SK-N-SH treated with all-trans-retinoic acid at 6 μM for 48 hours (cell line): ENCODE measurements around the gene CHAF1A.

Experiments used
- ESRRG ChIP-seq: fragments of 250-450 bp; sonication (Bioruptor Pico); IDR thresholded peaks from 2 replicates; pipeline ENCODE4 v1.6.1; 2021; ENCODE audit warnings: mild to moderate bottlenecking
- TOX ChIP-seq: fragments of 250-450 bp; sonication (Bioruptor Pico); IDR thresholded peaks from 2 replicates; pipeline ENCODE4 v1.8.0; 2021; ENCODE audit warnings: mild to moderate bottlenecking, moderate library complexity, borderline replicate concordance
- ZFP30 ChIP-seq: fragments of 450-650 bp; formaldehyde crosslinking; IDR thresholded peaks from 2 replicates; pipeline ENCODE4 v1.5.0; 2022; ENCODE audit warnings: mild to moderate bottlenecking, moderate library complexity
- ZNF70 ChIP-seq: fragments of 450-650 bp; formaldehyde crosslinking; IDR thresholded peaks from 2 replicates; pipeline ENCODE4 v1.5.0; 2020; ENCODE audit warnings: mild to moderate bottlenecking, moderate library complexity
- ZNF8 ChIP-seq: fragments of 450-650 bp; formaldehyde crosslinking; IDR thresholded peaks from 2 replicates; pipeline ENCODE4 v1.5.0; 2020; ENCODE audit warnings: mild to moderate bottlenecking, moderate library complexity
- TF ChIP-seq, protein P1 (sequence below): fragments of 250-450 bp; sonication (Bioruptor Pico); IDR thresholded peaks from 2 replicates; pipeline ENCODE4 v1.5.1; 2020; ENCODE audit warnings: low read depth, mild to moderate bottlenecking, moderate library complexity
- TF ChIP-seq, protein P2 (sequence below): fragments of 250-450 bp; sonication (Bioruptor Pico); IDR thresholded peaks from 2 replicates; pipeline ENCODE4 v1.5.0; 2020; ENCODE audit warnings: mild to moderate bottlenecking, moderate library complexity

DNA sequence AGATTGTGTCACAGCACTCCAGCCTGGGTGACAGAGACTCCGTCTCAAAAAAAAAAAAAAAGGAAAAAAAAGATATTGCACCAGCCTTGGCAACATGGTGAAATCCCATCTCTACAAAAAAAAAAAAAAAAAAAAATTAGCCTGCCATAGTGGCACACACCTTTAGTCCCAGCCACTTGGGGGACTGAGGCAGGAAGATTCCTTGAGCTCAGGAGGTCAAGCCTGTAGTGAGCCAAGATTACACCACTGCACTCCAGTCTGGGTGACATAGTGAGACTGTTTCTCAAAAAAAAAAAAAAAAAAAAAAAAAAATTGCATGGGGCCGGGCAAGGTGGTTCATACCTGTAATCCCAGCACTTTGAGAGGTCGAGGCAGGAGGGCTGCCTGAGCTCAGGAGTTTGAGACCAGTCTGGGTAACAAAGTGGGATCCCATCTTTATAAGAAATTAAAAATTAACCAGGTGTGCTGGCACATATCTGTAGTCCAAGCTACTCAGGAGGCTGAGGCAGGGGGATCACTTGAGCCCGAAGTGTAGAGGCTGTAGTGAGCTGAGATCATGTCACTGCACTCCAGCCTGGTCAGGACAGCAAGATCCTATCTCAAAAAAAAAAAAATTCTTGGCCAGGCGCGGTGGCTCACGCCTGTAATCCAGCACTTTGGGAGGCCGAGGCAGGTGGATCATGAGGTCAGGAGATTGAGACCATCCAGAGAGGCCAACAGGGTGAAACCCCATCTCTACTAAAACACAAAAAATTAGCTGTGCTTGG is 62.6 kb downstream of the CHAF1A start:
- TF ChIP-seq ZNF70 (CRISPR knock-in tag) (no peak), ESRRG (CRISPR knock-in tag) (no peak), TOX (CRISPR knock-in tag) (no peak), ZFP30 (CRISPR knock-in tag) (no peak), ZNF8 (CRISPR knock-in tag) (no peak)
- TF ChIP-seq, protein P1, sequence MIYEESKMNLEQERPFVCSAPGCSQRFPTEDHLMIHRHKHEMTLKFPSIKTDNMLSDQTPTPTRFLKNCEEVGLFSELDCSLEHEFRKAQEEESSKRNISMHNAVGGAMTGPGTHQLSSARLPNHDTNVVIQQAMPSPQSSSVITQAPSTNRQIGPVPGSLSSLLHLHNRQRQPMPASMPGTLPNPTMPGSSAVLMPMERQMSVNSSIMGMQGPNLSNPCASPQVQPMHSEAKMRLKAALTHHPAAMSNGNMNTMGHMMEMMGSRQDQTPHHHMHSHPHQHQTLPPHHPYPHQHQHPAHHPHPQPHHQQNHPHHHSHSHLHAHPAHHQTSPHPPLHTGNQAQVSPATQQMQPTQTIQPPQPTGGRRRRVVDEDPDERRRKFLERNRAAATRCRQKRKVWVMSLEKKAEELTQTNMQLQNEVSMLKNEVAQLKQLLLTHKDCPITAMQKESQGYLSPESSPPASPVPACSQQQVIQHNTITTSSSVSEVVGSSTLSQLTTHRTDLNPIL (CRISPR knock-in tag) = no peak
- TF ChIP-seq, protein P2, sequence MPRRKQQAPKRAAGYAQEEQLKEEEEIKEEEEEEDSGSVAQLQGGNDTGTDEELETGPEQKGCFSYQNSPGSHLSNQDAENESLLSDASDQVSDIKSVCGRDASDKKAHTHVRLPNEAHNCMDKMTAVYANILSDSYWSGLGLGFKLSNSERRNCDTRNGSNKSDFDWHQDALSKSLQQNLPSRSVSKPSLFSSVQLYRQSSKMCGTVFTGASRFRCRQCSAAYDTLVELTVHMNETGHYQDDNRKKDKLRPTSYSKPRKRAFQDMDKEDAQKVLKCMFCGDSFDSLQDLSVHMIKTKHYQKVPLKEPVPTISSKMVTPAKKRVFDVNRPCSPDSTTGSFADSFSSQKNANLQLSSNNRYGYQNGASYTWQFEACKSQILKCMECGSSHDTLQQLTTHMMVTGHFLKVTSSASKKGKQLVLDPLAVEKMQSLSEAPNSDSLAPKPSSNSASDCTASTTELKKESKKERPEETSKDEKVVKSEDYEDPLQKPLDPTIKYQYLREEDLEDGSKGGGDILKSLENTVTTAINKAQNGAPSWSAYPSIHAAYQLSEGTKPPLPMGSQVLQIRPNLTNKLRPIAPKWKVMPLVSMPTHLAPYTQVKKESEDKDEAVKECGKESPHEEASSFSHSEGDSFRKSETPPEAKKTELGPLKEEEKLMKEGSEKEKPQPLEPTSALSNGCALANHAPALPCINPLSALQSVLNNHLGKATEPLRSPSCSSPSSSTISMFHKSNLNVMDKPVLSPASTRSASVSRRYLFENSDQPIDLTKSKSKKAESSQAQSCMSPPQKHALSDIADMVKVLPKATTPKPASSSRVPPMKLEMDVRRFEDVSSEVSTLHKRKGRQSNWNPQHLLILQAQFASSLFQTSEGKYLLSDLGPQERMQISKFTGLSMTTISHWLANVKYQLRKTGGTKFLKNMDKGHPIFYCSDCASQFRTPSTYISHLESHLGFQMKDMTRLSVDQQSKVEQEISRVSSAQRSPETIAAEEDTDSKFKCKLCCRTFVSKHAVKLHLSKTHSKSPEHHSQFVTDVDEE (CRISPR knock-in tag) = no peak
